PC-3 (cell line): ENCODE results near the gene CCDC112. TPM values are rescaled to one million over a fixed set of nuclear protein-coding genes. Genes with fewer than 3 reads are reported as not detected.
A peak's percentile ranks its signal among the peaks of the same experiment; 100 is the strongest.

Source experiments
- ATAC-seq: fragments of 200-7000 bp; cut with Tn5 transposase; 2 replicates; pipeline ENCODE4 v1.9.1; 2020; ENCODE audit warnings: mild to moderate bottlenecking, moderate library complexity
- BruUV-seq: library from RNA; stranded (reverse); fragments of 400-500 nt; replicated peaks from 2 replicates; lab custom pipeline; 2021; lab: Mats Ljungman, UMichigan
- CTCF ChIA-PET: fragments of 300-600 bp; sonication (Branson Sonifier 250); formaldehyde crosslinking; loops from one replicate; lab custom pipeline; 2022; ENCODE audit warnings: antibody characterized with exemption; lab: Charles Lee
- POLR2A ChIA-PET: fragments of 300-600 bp; sonication (Branson Sonifier 250); formaldehyde crosslinking; loops from one replicate; lab custom pipeline; 2022; ENCODE audit warnings: antibody characterized with exemption; ENCODE audit not compliant: unreplicated experiment; lab: Charles Lee
- DNase-seq: peaks from one replicate; pipeline ENCODE4 v3.0.0-alpha.2; 2015
- H2AFZ ChIP-seq: fragments of 300-600 bp; sonication (generic); 2 replicates; pipeline ENCODE4 v1.6.0; 2016; ENCODE audit warnings: antibody characterized with exemption, low read length
- H3F3A ChIP-seq: fragments of 300-600 bp; sonication (generic); one replicate; pipeline ENCODE4 v1.6.0; 2017; ENCODE audit warnings: antibody characterized with exemption, low read length, control low read depth, mild to moderate bottlenecking; ENCODE audit not compliant: unreplicated experiment
- H3K27ac ChIP-seq: fragments of 300-600 bp; sonication (generic); 2 replicates; pipeline ENCODE4 v1.5.1; 2016; ENCODE audit warnings: mild to moderate bottlenecking, low read length
- H3K27me3 ChIP-seq: fragments of 300-600 bp; sonication (generic); 2 replicates; pipeline ENCODE4 v1.6.1; 2016; ENCODE audit warnings: low read length, mixed read lengths
- H3K36me3 ChIP-seq: fragments of 300-600 bp; sonication (generic); 2 replicates; pipeline ENCODE4 v1.6.1; 2016; ENCODE audit warnings: low read depth, mixed run types, low read length, mixed read lengths
- H3K4me1 ChIP-seq: fragments of 300-600 bp; sonication (generic); 2 replicates; pipeline ENCODE4 v1.5.1; 2016; ENCODE audit warnings: low read length; ENCODE audit not compliant: insufficient read depth
- H3K4me2 ChIP-seq: fragments of 300-600 bp; sonication (generic); 2 replicates; pipeline ENCODE4 v1.6.0; 2016; ENCODE audit warnings: low read length
- H3K4me3 ChIP-seq: fragments of 300-600 bp; sonication (generic); 2 replicates; pipeline ENCODE4 v1.5.1; 2016; ENCODE audit warnings: mild to moderate bottlenecking, low read length, mixed read lengths
- H3K79me2 ChIP-seq: fragments of 300-600 bp; sonication (generic); 2 replicates; pipeline ENCODE4 v1.6.1; 2017; ENCODE audit warnings: low read length, mixed read lengths
- H3K9ac ChIP-seq: fragments of 300-600 bp; sonication (generic); 2 replicates; pipeline ENCODE4 v1.6.0; 2016; ENCODE audit warnings: mild to moderate bottlenecking, low read length
- H3K9me2 ChIP-seq: fragments of 300-600 bp; sonication (generic); replicated peaks from 2 replicates; pipeline ENCODE4 v1.6.1; 2016; ENCODE audit warnings: mixed run types, low read length, mixed read lengths
- H3K9me3 ChIP-seq: fragments of 300-600 bp; sonication (generic); 2 replicates; pipeline ENCODE4 v1.6.1; 2016; ENCODE audit warnings: low read length, mixed read lengths
- H4K20me1 ChIP-seq: fragments of 300-600 bp; sonication (generic); 2 replicates; pipeline ENCODE4 v1.6.1; 2016; ENCODE audit warnings: low read length, mixed read lengths
- EZH2 ChIP-seq: fragments of 300-600 bp; sonication (generic); IDR thresholded peaks from one replicate; pipeline ENCODE4 v1.6.1; 2017; ENCODE audit warnings: antibody characterized with exemption, mild to moderate bottlenecking, low read length; ENCODE audit not compliant: unreplicated experiment
- EZH2phosphoT487 ChIP-seq: fragments of 300-600 bp; sonication (generic); IDR thresholded peaks from 2 replicates; pipeline ENCODE4 v1.6.1; 2018; ENCODE audit warnings: mild to moderate bottlenecking, antibody characterized with exemption, low read length, borderline replicate concordance
- intact Hi-C: fragments of 100-400 bp; cut with micrococcal nuclease; formaldehyde crosslinking; loops from 2 replicates; pipeline ENCODE4 v1.9.0; 2023
- total RNA-seq: library from RNA; depleted of rRNA; stranded (reverse); fragments of >200 nt; gene quantifications from 2 replicates; pipeline ENCODE4 v1.2.3, GENCODE V29; 2014
- TF ChIP-seq, protein P1 (sequence below): fragments of 300-600 bp; sonication (generic); conservative IDR thresholded peaks from 2 replicates; pipeline ENCODE4 v1.5.1; 2017; ENCODE audit warnings: antibody characterized with exemption, low read depth, mild to moderate bottlenecking, low read length

Gene CCDC112
- total RNA-seq, 1 experiment from 2014 or later, result 6.9 TPM

GRCh38 chr5:115325296-115325959 is 29.0 kb upstream of the CCDC112 start:
- no peak overlapping the region for H3K27ac ChIP-seq
- no TSS peak for BruUV-seq

GRCh38 chr5:115324021-115324420 is 27.6 kb upstream of the CCDC112 start:
- ATAC-seq (peak; percentile 49), DNase-seq (peak; percentile 54)
- H4K20me1 ChIP-seq, result no peaks in the 10 kb centered on the region
- H3K36me3 ChIP-seq, result no peaks in the 10 kb centered on the region
- TF ChIP-seq, protein P1, sequence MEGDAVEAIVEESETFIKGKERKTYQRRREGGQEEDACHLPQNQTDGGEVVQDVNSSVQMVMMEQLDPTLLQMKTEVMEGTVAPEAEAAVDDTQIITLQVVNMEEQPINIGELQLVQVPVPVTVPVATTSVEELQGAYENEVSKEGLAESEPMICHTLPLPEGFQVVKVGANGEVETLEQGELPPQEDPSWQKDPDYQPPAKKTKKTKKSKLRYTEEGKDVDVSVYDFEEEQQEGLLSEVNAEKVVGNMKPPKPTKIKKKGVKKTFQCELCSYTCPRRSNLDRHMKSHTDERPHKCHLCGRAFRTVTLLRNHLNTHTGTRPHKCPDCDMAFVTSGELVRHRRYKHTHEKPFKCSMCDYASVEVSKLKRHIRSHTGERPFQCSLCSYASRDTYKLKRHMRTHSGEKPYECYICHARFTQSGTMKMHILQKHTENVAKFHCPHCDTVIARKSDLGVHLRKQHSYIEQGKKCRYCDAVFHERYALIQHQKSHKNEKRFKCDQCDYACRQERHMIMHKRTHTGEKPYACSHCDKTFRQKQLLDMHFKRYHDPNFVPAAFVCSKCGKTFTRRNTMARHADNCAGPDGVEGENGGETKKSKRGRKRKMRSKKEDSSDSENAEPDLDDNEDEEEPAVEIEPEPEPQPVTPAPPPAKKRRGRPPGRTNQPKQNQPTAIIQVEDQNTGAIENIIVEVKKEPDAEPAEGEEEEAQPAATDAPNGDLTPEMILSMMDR, result no peak
- no peak for TF ChIP-seq EZH2phosphoT487
- TF ChIP-seq EZH2, result no peak
- no peak overlapping the region for H3K4me3 ChIP-seq
- ChIA-PET CTCF (no interaction called here), POLR2A (no interaction called here)
- no peak overlapping the region for H3K27ac ChIP-seq
- no peaks in the 10 kb centered on the region for H3F3A ChIP-seq
- no peak overlapping the region for H3K4me2 ChIP-seq
- H3K9ac ChIP-seq, result no peak overlapping the region
- no peaks in the 10 kb centered on the region for H3K27me3 ChIP-seq
- no peaks in the 10 kb centered on the region for H3K9me3 ChIP-seq
- H2AFZ ChIP-seq, result no peak overlapping the region
- H3K79me2 ChIP-seq, result no peaks in the 10 kb centered on the region
- no peaks in the 10 kb centered on the region for H3K9me2 ChIP-seq
- no TSS peak for BruUV-seq
- intact Hi-C loops, result no loop called here
- H3K4me1 ChIP-seq, result no peaks in the 10 kb centered on the region

More at GRCh38 chr5:115325296-115325959, 29.0 kb upstream of the CCDC112 start:
- ChIA-PET POLR2A (no interaction called here), CTCF (no interaction called here)
- Histone ChIP-seq H4K20me1 (no peaks in the 10 kb centered on the region), H3K4me3 (no peak overlapping the region), H3K79me2 (no peaks in the 10 kb centered on the region), H3K9ac (no peak overlapping the region), H3K9me3 (no peaks in the 10 kb centered on the region), H3K9me2 (no peaks in the 10 kb centered on the region), H3K4me2 (no peak overlapping the region), H2AFZ (0 out of 2 replicates have a peak overlapping the region, but pooled peaks have one; percentile 30), H3K36me3 (no peaks in the 10 kb centered on the region), H3K27me3 (no peaks in the 10 kb centered on the region), H3K4me1 (no peaks in the 10 kb centered on the region), H3F3A (no peaks in the 10 kb centered on the region)
- ATAC-seq (no peak), DNase-seq (no peak)
- TF ChIP-seq, protein P1, result no peak
- no peak for TF ChIP-seq EZH2
- TF ChIP-seq EZH2phosphoT487, result no peak
- intact Hi-C loops, result no loop called here

GRCh38 chr5:115322729-115323128 is 26.3 kb upstream of the CCDC112 start:
- no peak overlapping the region for H3K4me3 ChIP-seq
- no peak overlapping the region for H2AFZ ChIP-seq
- no peak overlapping the region for H3K4me2 ChIP-seq
- TF ChIP-seq, protein P1, result no peak
- TF ChIP-seq EZH2, result no peak
- TF ChIP-seq EZH2phosphoT487, result no peak
- intact Hi-C loops, result no loop called here
- ATAC-seq (no peak), DNase-seq (no peak)
- no peaks in the 10 kb centered on the region for H3K9me2 ChIP-seq
- no peaks in the 10 kb centered on the region for H3K9me3 ChIP-seq
- H3K27ac ChIP-seq, result no peak overlapping the region
- ChIA-PET CTCF (no interaction called here), POLR2A (no interaction called here)
- H3K27me3 ChIP-seq, result no peaks in the 10 kb centered on the region
- H3K9ac ChIP-seq, result no peak overlapping the region
- H4K20me1 ChIP-seq, result no peaks in the 10 kb centered on the region
- no peaks in the 10 kb centered on the region for H3K4me1 ChIP-seq
- BruUV-seq, result no TSS peak
- no peaks in the 10 kb centered on the region for H3K79me2 ChIP-seq
- no peaks in the 10 kb centered on the region for H3K36me3 ChIP-seq
- H3F3A ChIP-seq, result no peaks in the 10 kb centered on the region
